ENCODE results near the gene GRIN2A. TPM values are rescaled to one million over a fixed set of nuclear protein-coding genes. Genes with fewer than 3 reads are reported as not detected.

The GRIN2A gene
- total and polyA plus RNA-seq, 2 donors (not counting 1 experiment from before 2014, with no cell fraction given): 0.44 TPM; not detected in 1

- no peak overlapping the region for H3K27ac Mint-ChIP-seq
- no peak overlapping the region for H3K4me3 Mint-ChIP-seq
- peaks cover 30% of the 10 kb centered on the region for H3K27me3 Mint-ChIP-seq
- Histone ChIP-seq H3K27ac (ENCODE audit: low read length in 2 of 2) (no peak overlapping the region), H3K36me3 (replicated peaks in 1 of 2; ENCODE audit: control extremely low read depth in 1 of 2, control insufficient read depth in 1 of 2, extremely low read depth in 1 of 2, insufficient read depth in 2 of 2, low read length in 1 of 2) (no peaks in the 10 kb centered on the region), H3K9ac (ENCODE audit: low read length) (no peak overlapping the region), H4K20me1 (ENCODE audit: control insufficient read depth, insufficient read depth, low read length, poor library complexity, severe bottlenecking) (no peaks in the 10 kb centered on the region), H3K9me3 (ENCODE audit: control extremely low read depth in 1 of 3, control insufficient read depth in 2 of 3, insufficient read depth in 1 of 3, low read length in 2 of 3) (no peaks in the 10 kb centered on the region), H3K4me3 (ENCODE audit: control extremely low read depth in 1 of 5, extremely low read depth in 1 of 5, insufficient read depth in 1 of 5, low read depth in 2 of 5, low read length in 4 of 5) (no peak overlapping the region), H2AFZ (ENCODE audit: insufficient read depth, low read depth, low read length, poor library complexity, severe bottlenecking) (no peak overlapping the region), H3K79me2 (ENCODE audit: control insufficient read depth, insufficient read depth, low read length) (no peaks in the 10 kb centered on the region), H3K27me3 (replicated peaks in 1 of 4; ENCODE audit: control extremely low read depth in 1 of 4, control insufficient read depth in 3 of 4, insufficient read depth in 4 of 4, low read length in 3 of 4) (peaks cover 0 to 8% (median 0%) of the 10 kb centered on the region in 4 experiments), H3K4me1 (ENCODE audit: control insufficient read depth in 2 of 2, insufficient read depth in 2 of 2, low read length in 2 of 2) (no peaks in the 10 kb centered on the region), H3K4me2 (replicated peaks; ENCODE audit: low read depth, low read length, poor library complexity, severe bottlenecking) (no peak overlapping the region)
- DNase-seq (no peak), ATAC-seq (ENCODE audit: low read depth) (no peak)
- H3K9me3 Mint-ChIP-seq (ENCODE audit: insufficient read depth): no peaks in the 10 kb centered on the region
- intact Hi-C loops (cut with micrococcal nuclease): no loop called here
- TF ChIP-seq EZH2 (IDR thresholded peaks at IDR 0.05; ENCODE audit: borderline replicate concordance, insufficient read depth, low read depth, low read length, poor library complexity, severe bottlenecking) (no peak), CTCF (IDR thresholded peaks at IDR 0.05) (no peak)
- POLR2A ChIA-PET: no interaction called here
- CTCF ChIA-PET: interaction anchor here (0.5 kb wide), 1 partner anchor 310 kb away, joined by 3 read pairs; no protein-coding TSS in a partner anchor
- H3K4me1 Mint-ChIP-seq: no peaks in the 10 kb centered on the region
These were observed 252.9 kb downstream of the GRIN2A start for GRCh38 chr16:9929313-9929712.

GRCh38 chr16:9922441-9922840, 259.8 kb downstream of the GRIN2A start:
- peaks cover 0 to 8% (median 0%) of the 10 kb centered on the region in 4 experiments for H3K27me3 ChIP-seq (replicated peaks in 1 of 4; ENCODE audit: control extremely low read depth in 1 of 4, control insufficient read depth in 3 of 4, insufficient read depth in 4 of 4, low read length in 3 of 4)
- intact Hi-C loops (cut with micrococcal nuclease): no loop called here
- ATAC-seq (ENCODE audit: low read depth) (no peak), DNase-seq (no peak)
- H3K27ac ChIP-seq (ENCODE audit: low read length in 2 of 2): no peak overlapping the region
- CTCF ChIA-PET: no interaction called here
- H3K4me3 ChIP-seq (ENCODE audit: control extremely low read depth in 1 of 5, extremely low read depth in 1 of 5, insufficient read depth in 1 of 5, low read depth in 2 of 5, low read length in 4 of 5): no peak overlapping the region
- H2AFZ ChIP-seq (ENCODE audit: insufficient read depth, low read depth, low read length, poor library complexity, severe bottlenecking): no peak overlapping the region
- TF ChIP-seq EZH2 (IDR thresholded peaks at IDR 0.05; ENCODE audit: borderline replicate concordance, insufficient read depth, low read depth, low read length, poor library complexity, severe bottlenecking): no peak
- TF ChIP-seq CTCF (IDR thresholded peaks at IDR 0.05): no peak
- POLR2A ChIA-PET: no interaction called here
- no peaks in the 10 kb centered on the region for H3K9me3 ChIP-seq (ENCODE audit: control extremely low read depth in 1 of 3, control insufficient read depth in 2 of 3, insufficient read depth in 1 of 3, low read length in 2 of 3)
- Mint-ChIP-seq H3K27ac (no peak overlapping the region), H3K9me3 (ENCODE audit: insufficient read depth) (no peaks in the 10 kb centered on the region), H3K27me3 (peaks cover 13% of the 10 kb centered on the region), H3K4me3 (no peak overlapping the region), H3K4me1 (no peaks in the 10 kb centered on the region)
- H3K4me2 ChIP-seq (replicated peaks; ENCODE audit: low read depth, low read length, poor library complexity, severe bottlenecking): no peak overlapping the region
- no peak overlapping the region for H3K9ac ChIP-seq (ENCODE audit: low read length)
- no peaks in the 10 kb centered on the region for H3K36me3 ChIP-seq (replicated peaks in 1 of 2; ENCODE audit: control extremely low read depth in 1 of 2, control insufficient read depth in 1 of 2, extremely low read depth in 1 of 2, insufficient read depth in 2 of 2, low read length in 1 of 2)
- H3K4me1 ChIP-seq (ENCODE audit: control insufficient read depth in 2 of 2, insufficient read depth in 2 of 2, low read length in 2 of 2): no peaks in the 10 kb centered on the region
- no peaks in the 10 kb centered on the region for H4K20me1 ChIP-seq (ENCODE audit: control insufficient read depth, insufficient read depth, low read length, poor library complexity, severe bottlenecking)
- WGBS (ENCODE audit: insufficient coverage): 73% methylated on average over 3 of the region's 4 CpGs
- H3K79me2 ChIP-seq (ENCODE audit: control insufficient read depth, insufficient read depth, low read length): no peaks in the 10 kb centered on the region
